ENCODE data around the gene FAM76A. TPM values are rescaled to one million over a fixed set of nuclear protein-coding genes. Genes with fewer than 3 reads are reported as not detected.

FAM76A gene
- total RNA-seq, 1 experiment from 2014 or later, result 9.9 TPM

GRCh38 chr1:27741121-27741520 is 15.4 kb downstream of the FAM76A start:
- H3F3A ChIP-seq (ENCODE audit: insufficient read depth, low read depth), result no peaks in the 10 kb centered on the region

DNA sequence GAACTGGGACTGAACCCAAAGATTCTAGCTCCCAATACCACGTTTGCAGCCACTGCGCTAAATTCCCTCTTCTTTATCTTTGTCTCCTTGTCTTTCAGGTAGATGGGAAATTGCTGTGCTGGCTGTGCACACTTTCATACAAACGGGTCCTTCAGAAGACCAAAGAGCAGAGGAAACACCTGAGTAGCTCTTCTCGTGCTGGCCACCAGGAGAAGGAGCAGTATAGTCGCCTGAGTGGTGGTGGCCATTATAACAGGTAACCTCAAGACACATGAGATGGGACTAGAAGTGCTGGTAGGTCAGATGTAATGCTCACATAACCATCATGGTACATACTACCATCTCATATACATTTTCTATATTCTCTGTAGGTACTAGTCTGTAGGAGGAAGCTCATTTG is 18.8 kb downstream of the FAM76A start:
- TF ChIP-seq EZH2 (IDR thresholded peaks at IDR 0.05; ENCODE audit: low read depth), result no peak
- no peak for TF ChIP-seq CTCF (conservative IDR thresholded peaks at IDR 0.05)
- H2AFZ ChIP-seq, result no peak overlapping the region
- H3K79me2 ChIP-seq (ENCODE audit: low read depth), result no peaks in the 10 kb centered on the region
- no peaks in the 10 kb centered on the region for H3K9me3 ChIP-seq (ENCODE audit: insufficient read depth, low read depth)
- no peaks in the 10 kb centered on the region for H3K27me3 ChIP-seq (ENCODE audit: insufficient read depth, low read depth)
- no peaks in the 10 kb centered on the region for H4K20me1 ChIP-seq (ENCODE audit: insufficient read depth)
- H3K4me2 ChIP-seq, result no peak overlapping the region
- ChIA-PET POLR2A (ENCODE audit: unreplicated experiment) (no interaction called here), CTCF (interaction anchor here (0.5 kb wide), 1 partner anchor 10 kb away, joined by 5 read pairs; no protein-coding TSS in a partner anchor)
- intact Hi-C loops (cut with micrococcal nuclease; ENCODE audit: unreplicated experiment), result no loop called here
- H3K9me2 ChIP-seq (ENCODE audit: insufficient read depth), result no peaks in the 10 kb centered on the region
- no peak for DNase-seq
- H3K27ac ChIP-seq, result no peak overlapping the region
- BruUV-seq (replicated peaks), result no TSS peak
- no peaks in the 10 kb centered on the region for H3K36me3 ChIP-seq (ENCODE audit: low read depth)
- no peaks in the 10 kb centered on the region for H3F3A ChIP-seq (ENCODE audit: insufficient read depth, low read depth)
- H3K4me1 ChIP-seq (replicated peaks; ENCODE audit: insufficient read depth), result no peaks in the 10 kb centered on the region
- H3K4me3 ChIP-seq, result no peak overlapping the region

More at GRCh38 chr1:27741121-27741520, 15.4 kb downstream of the FAM76A start:
- no peaks in the 10 kb centered on the region for H3K36me3 ChIP-seq (ENCODE audit: low read depth)
- intact Hi-C loops (cut with micrococcal nuclease; ENCODE audit: unreplicated experiment), result no loop called here
- no peak overlapping the region for H2AFZ ChIP-seq
- BruUV-seq (replicated peaks), result no TSS peak
- no peaks in the 10 kb centered on the region for H3K27me3 ChIP-seq (ENCODE audit: insufficient read depth, low read depth)
- H3K9me3 ChIP-seq (ENCODE audit: insufficient read depth, low read depth), result no peaks in the 10 kb centered on the region
- CTCF ChIA-PET, result no interaction called here
- no peaks in the 10 kb centered on the region for H3K79me2 ChIP-seq (ENCODE audit: low read depth)
- no peak overlapping the region for H3K27ac ChIP-seq
- POLR2A ChIA-PET (ENCODE audit: unreplicated experiment), result no interaction called here
- H3K4me3 ChIP-seq, result no peak overlapping the region
- no peaks in the 10 kb centered on the region for H3K9me2 ChIP-seq (ENCODE audit: insufficient read depth)
- H3K4me1 ChIP-seq (replicated peaks; ENCODE audit: insufficient read depth), result no peaks in the 10 kb centered on the region
- no peak overlapping the region for H3K4me2 ChIP-seq
- no peak for DNase-seq
- H4K20me1 ChIP-seq (ENCODE audit: insufficient read depth), result no peaks in the 10 kb centered on the region
- TF ChIP-seq EZH2 (IDR thresholded peaks at IDR 0.05; ENCODE audit: low read depth), result no peak
- no peak for TF ChIP-seq CTCF (conservative IDR thresholded peaks at IDR 0.05)

- no peak overlapping the region for H2AFZ ChIP-seq
- no peaks in the 10 kb centered on the region for H3K9me2 ChIP-seq (ENCODE audit: insufficient read depth)
- intact Hi-C loops (cut with micrococcal nuclease; ENCODE audit: unreplicated experiment), result no loop called here
- DNase-seq, result no peak
- H3K4me2 ChIP-seq, result no peak overlapping the region
- ChIA-PET CTCF (no interaction called here), POLR2A (ENCODE audit: unreplicated experiment) (no interaction called here)
- no peaks in the 10 kb centered on the region for H3F3A ChIP-seq (ENCODE audit: insufficient read depth, low read depth)
- no peaks in the 10 kb centered on the region for H3K9me3 ChIP-seq (ENCODE audit: insufficient read depth, low read depth)
- no TSS peak for BruUV-seq (replicated peaks)
- no peaks in the 10 kb centered on the region for H3K36me3 ChIP-seq (ENCODE audit: low read depth)
- TF ChIP-seq EZH2 (IDR thresholded peaks at IDR 0.05; ENCODE audit: low read depth) (no peak), CTCF (conservative IDR thresholded peaks at IDR 0.05) (no peak)
- no peaks in the 10 kb centered on the region for H4K20me1 ChIP-seq (ENCODE audit: insufficient read depth)
- no peaks in the 10 kb centered on the region for H3K79me2 ChIP-seq (ENCODE audit: low read depth)
- no peak overlapping the region for H3K27ac ChIP-seq
- H3K4me3 ChIP-seq, result no peak overlapping the region
- H3K27me3 ChIP-seq (ENCODE audit: insufficient read depth, low read depth), result no peaks in the 10 kb centered on the region
- H3K4me1 ChIP-seq (replicated peaks; ENCODE audit: insufficient read depth), result no peaks in the 10 kb centered on the region
Measured at GRCh38 chr1:27745466-27745865, 19.7 kb downstream of the FAM76A start.

Data from PC-9 (cell line).